Ascending aorta (tissue), 2 donors: ENCODE results near the gene SLIT3. TPM values are rescaled to one million over a fixed set of nuclear protein-coding genes. Genes with fewer than 3 reads are reported as not detected.

Experiments used
- DNase-seq, 2 donors: peaks; one replicate each; pipeline ENCODE4 v3.0.0-alpha.2; 2019; ENCODE audit warnings: low spot score in 2 of 2
- H3K27ac ChIP-seq, 2 donors: fragments of 200-600 bp; sonication (generic); one replicate each; pipeline ENCODE4 v1.5.1; 2016 to 2017; ENCODE audit warnings: mild to moderate bottlenecking in 1 of 2
- H3K27me3 ChIP-seq: fragments of 200-600 bp; sonication (generic); one replicate; pipeline ENCODE4 v1.5.1; 2017
- H3K36me3 ChIP-seq, 2 donors: fragments of 200-600 bp; sonication (generic); one replicate each; pipeline ENCODE4 v1.5.1; 2016
- H3K4me1 ChIP-seq, 2 donors: fragments of 200-600 bp; sonication (generic); one replicate each; pipeline ENCODE4 v1.5.1; 2016 to 2017; ENCODE audit warnings: mild to moderate bottlenecking in 1 of 2
- H3K4me3 ChIP-seq, 2 donors: fragments of 200-600 bp; sonication (generic); one replicate each; pipeline ENCODE4 v1.5.1; 2016 to 2017; ENCODE audit warnings: mild to moderate bottlenecking in 1 of 2
- H3K9me3 ChIP-seq, 2 donors: fragments of 200-600 bp; sonication (generic); one replicate each; pipeline ENCODE4 v1.5.1; 2016
- intact Hi-C: fragments of 100-400 bp; cut with DNase I; formaldehyde crosslinking; loops from one replicate; pipeline ENCODE4 v1.15.1; 2023
- total RNA-seq: library from RNA; depleted of rRNA; stranded (reverse); fragments of >200 nt; gene quantifications from one replicate; pipeline ENCODE4 v1.1.0, GENCODE V29; 2016
- TF ChIP-seq, protein P1 (sequence below), 3 experiments: fragments of 200-600 bp in 2 of 3; fragments of 450-650 bp in 1 of 3; sonication (generic) in 2 of 3; IDR thresholded peaks; one replicate each; pipeline ENCODE4 v1.5.1; 2016 to 2019; ENCODE audit warnings: antibody characterized with exemption in 3 of 3, mild to moderate bottlenecking in 1 of 3, moderate library complexity in 1 of 3

SLIT3 gene
- total RNA-seq, 1 donor from 2014 or later = 128 TPM

- H3K4me3 ChIP-seq = no peak overlapping the region
- H3K27me3 ChIP-seq = no peaks in the 10 kb centered on the region
- DNase-seq = no peak
- intact Hi-C loops = no loop called here
- TF ChIP-seq, protein P1, sequence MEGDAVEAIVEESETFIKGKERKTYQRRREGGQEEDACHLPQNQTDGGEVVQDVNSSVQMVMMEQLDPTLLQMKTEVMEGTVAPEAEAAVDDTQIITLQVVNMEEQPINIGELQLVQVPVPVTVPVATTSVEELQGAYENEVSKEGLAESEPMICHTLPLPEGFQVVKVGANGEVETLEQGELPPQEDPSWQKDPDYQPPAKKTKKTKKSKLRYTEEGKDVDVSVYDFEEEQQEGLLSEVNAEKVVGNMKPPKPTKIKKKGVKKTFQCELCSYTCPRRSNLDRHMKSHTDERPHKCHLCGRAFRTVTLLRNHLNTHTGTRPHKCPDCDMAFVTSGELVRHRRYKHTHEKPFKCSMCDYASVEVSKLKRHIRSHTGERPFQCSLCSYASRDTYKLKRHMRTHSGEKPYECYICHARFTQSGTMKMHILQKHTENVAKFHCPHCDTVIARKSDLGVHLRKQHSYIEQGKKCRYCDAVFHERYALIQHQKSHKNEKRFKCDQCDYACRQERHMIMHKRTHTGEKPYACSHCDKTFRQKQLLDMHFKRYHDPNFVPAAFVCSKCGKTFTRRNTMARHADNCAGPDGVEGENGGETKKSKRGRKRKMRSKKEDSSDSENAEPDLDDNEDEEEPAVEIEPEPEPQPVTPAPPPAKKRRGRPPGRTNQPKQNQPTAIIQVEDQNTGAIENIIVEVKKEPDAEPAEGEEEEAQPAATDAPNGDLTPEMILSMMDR (IDR thresholded peaks at IDR 0.05) = no peak
- H3K36me3 ChIP-seq = peaks cover 0 to 5% of the 10 kb centered on the region in 2 donors
- H3K9me3 ChIP-seq = no peaks in the 10 kb centered on the region
- H3K4me1 ChIP-seq = peaks cover 0 to 6% of the 10 kb centered on the region in 2 donors
- no peak overlapping the region for H3K27ac ChIP-seq
Measured at GRCh38 chr5:168697034-168697720, 603.8 kb downstream of the SLIT3 start.

- intact Hi-C loops = no loop called here
- no peak overlapping the region for H3K27ac ChIP-seq
- DNase-seq = no peak
- no peak overlapping the region for H3K4me3 ChIP-seq
- no peaks in the 10 kb centered on the region for H3K27me3 ChIP-seq
- peaks cover 0 to 4% of the 10 kb centered on the region in 2 donors for H3K36me3 ChIP-seq
- peaks cover 0 to 6% of the 10 kb centered on the region in 2 donors for H3K4me1 ChIP-seq
- TF ChIP-seq, protein P1 (IDR thresholded peaks at IDR 0.05) = no peak
- H3K9me3 ChIP-seq = no peaks in the 10 kb centered on the region
Measured at GRCh38 chr5:168696611-168697010, 604.3 kb downstream of the SLIT3 start.

DNA sequence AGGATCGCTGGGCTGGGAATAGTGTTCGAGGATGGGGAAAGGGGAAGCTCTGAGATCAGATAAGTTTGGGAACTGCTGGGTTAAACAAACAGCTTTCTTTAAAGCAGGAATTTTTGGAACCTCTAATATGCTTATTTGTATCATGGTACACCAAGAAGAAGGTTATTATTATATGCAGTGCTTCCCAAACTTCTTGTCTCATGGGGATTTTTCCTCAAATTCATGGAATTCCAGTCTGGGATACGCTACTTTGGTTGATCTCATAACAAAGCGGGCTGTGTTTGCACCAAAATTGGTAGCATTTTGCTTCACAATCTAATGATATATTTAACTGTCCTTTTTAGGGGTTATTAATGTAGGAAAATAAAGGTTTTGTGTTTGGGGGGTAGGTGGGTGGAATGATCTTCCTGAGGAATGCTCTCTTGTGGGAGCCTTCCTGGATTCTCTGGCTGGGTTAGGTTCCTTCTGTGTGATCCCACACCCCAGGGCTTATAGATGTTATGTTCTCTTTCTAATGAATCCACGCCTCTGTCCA lies 605.6 kb downstream of the SLIT3 start:
- Histone ChIP-seq H3K4me3 (no peak overlapping the region), H3K27ac (no peak overlapping the region), H3K36me3 (no peaks in the 10 kb centered on the region), H3K9me3 (no peaks in the 10 kb centered on the region), H3K27me3 (no peaks in the 10 kb centered on the region), H3K4me1 (peaks cover 0 to 6% of the 10 kb centered on the region in 2 donors)
- intact Hi-C loops = no loop called here
- TF ChIP-seq, protein P1 (IDR thresholded peaks at IDR 0.05) = no peak
- no peak for DNase-seq

DNA sequence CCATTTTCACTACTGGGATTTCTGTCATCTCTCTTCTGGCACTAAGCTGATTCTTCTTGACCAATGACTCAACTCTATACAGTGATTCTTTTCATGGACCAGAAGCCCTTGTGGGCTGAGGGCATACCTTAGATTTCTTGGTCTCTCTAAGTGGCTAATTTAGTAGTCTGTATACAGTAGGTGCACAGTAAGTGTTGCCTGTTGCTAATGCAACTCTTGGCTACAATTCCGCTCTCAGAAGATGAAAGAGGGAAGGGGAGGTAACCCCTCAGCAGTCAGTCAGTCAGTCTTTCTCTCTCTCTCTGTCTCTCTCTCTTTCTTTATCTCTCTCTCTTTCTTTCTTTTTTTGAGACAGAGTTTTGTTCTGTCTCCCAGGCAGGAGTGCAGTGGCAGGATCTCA lies 606.6 kb downstream of the SLIT3 start:
- H3K4me1 ChIP-seq = peaks cover 0 to 4% of the 10 kb centered on the region in 2 donors
- H3K4me3 ChIP-seq = no peak overlapping the region
- no peaks in the 10 kb centered on the region for H3K27me3 ChIP-seq
- DNase-seq = no peak
- H3K9me3 ChIP-seq = no peaks in the 10 kb centered on the region
- H3K27ac ChIP-seq = no peak overlapping the region
- intact Hi-C loops = no loop called here
- no peaks in the 10 kb centered on the region for H3K36me3 ChIP-seq
- TF ChIP-seq, protein P1 (IDR thresholded peaks at IDR 0.05) = no peak

GRCh38 chr5:168693883-168694282 lies 607.1 kb downstream of the SLIT3 start:
- no peaks in the 10 kb centered on the region for H3K9me3 ChIP-seq
- intact Hi-C loops = no loop called here
- H3K4me3 ChIP-seq = no peak overlapping the region
- no peaks in the 10 kb centered on the region for H3K36me3 ChIP-seq
- TF ChIP-seq, protein P1 (IDR thresholded peaks at IDR 0.05) = no peak
- DNase-seq = no peak
- peaks cover 0 to under 1% of the 10 kb centered on the region in 2 donors for H3K4me1 ChIP-seq
- H3K27me3 ChIP-seq = no peaks in the 10 kb centered on the region
- no peak overlapping the region for H3K27ac ChIP-seq
